Effector memory CD4-positive, alpha-beta T cell (primary cell): ENCODE data around the gene RASSF10.

Source experiments
- DNase-seq, 3 donors: peaks; one replicate each; pipeline ENCODE4 v3.0.0-alpha.2; 2020
- H3K27ac ChIP-seq: 2 replicates; pipeline ENCODE4 v1.7.0; 2013; ENCODE audit warnings: mild to moderate bottlenecking, low read length, moderate library complexity; ENCODE audit not compliant: insufficient read depth, poor library complexity, severe bottlenecking
- H3K27me3 ChIP-seq: replicated peaks from 2 replicates; pipeline ENCODE4 v1.7.0; 2013; ENCODE audit warnings: mild to moderate bottlenecking, low read length; ENCODE audit not compliant: insufficient read depth, control insufficient read depth, poor library complexity, severe bottlenecking
- H3K36me3 ChIP-seq: 2 replicates; pipeline ENCODE4 v1.7.0; 2013; ENCODE audit warnings: mild to moderate bottlenecking, low read length, moderate library complexity; ENCODE audit not compliant: control insufficient read depth, insufficient read depth
- H3K4me1 ChIP-seq: 2 replicates; pipeline ENCODE4 v1.7.0; 2013; ENCODE audit warnings: low read length, mild to moderate bottlenecking; ENCODE audit not compliant: control insufficient read depth, insufficient read depth, poor library complexity, severe bottlenecking
- H3K4me3 ChIP-seq: 2 replicates; pipeline ENCODE4 v1.7.0; 2013; ENCODE audit warnings: low read length, low read depth, mild to moderate bottlenecking; ENCODE audit not compliant: insufficient read depth, poor library complexity, severe bottlenecking
- H3K9me3 ChIP-seq: 2 replicates; pipeline ENCODE4 v1.7.0; 2013; ENCODE audit warnings: mild to moderate bottlenecking, low read length, moderate library complexity; ENCODE audit not compliant: control insufficient read depth

The RASSF10 gene

GRCh38 chr11:12973528-12974181, 35.5 kb upstream of the RASSF10 start:
- Histone ChIP-seq H3K4me1 (no peaks in the 10 kb centered on the region), H3K36me3 (no peaks in the 10 kb centered on the region), H3K27me3 (peaks cover 4% of the 10 kb centered on the region), H3K4me3 (no peak overlapping the region), H3K9me3 (no peaks in the 10 kb centered on the region), H3K27ac (no peak overlapping the region)
- no peak for DNase-seq

- DNase-seq: no peak
- H3K27me3 ChIP-seq: peaks cover 4% of the 10 kb centered on the region
- H3K27ac ChIP-seq: no peak overlapping the region
- H3K4me1 ChIP-seq: no peaks in the 10 kb centered on the region
- H3K36me3 ChIP-seq: no peaks in the 10 kb centered on the region
- no peak overlapping the region for H3K4me3 ChIP-seq
- no peaks in the 10 kb centered on the region for H3K9me3 ChIP-seq
These were observed 33.9 kb upstream of the RASSF10 start for GRCh38 chr11:12975195-12975594.

- Histone ChIP-seq H3K27me3 (no peaks in the 10 kb centered on the region), H3K36me3 (no peaks in the 10 kb centered on the region), H3K4me3 (no peak overlapping the region), H3K27ac (no peak overlapping the region), H3K4me1 (no peaks in the 10 kb centered on the region), H3K9me3 (no peaks in the 10 kb centered on the region)
- DNase-seq: no peak
These were observed 29.0 kb upstream of the RASSF10 start for GRCh38 chr11:12979928-12980689.

- Histone ChIP-seq H3K4me1 (no peaks in the 10 kb centered on the region), H3K27ac (no peak overlapping the region), H3K4me3 (no peak overlapping the region), H3K27me3 (no peaks in the 10 kb centered on the region), H3K9me3 (no peaks in the 10 kb centered on the region), H3K36me3 (no peaks in the 10 kb centered on the region)
- no peak for DNase-seq
These were observed 27.2 kb upstream of the RASSF10 start for GRCh38 chr11:12981676-12982522.

- DNase-seq: no peak
- H3K4me3 ChIP-seq: no peak overlapping the region
These were observed 25.8 kb upstream of the RASSF10 start for GRCh38 chr11:12983336-12983735.

GRCh38 chr11:12986194-12986898, 22.8 kb upstream of the RASSF10 start:
- Histone ChIP-seq H3K4me1 (no peaks in the 10 kb centered on the region), H3K27me3 (no peaks in the 10 kb centered on the region), H3K36me3 (no peaks in the 10 kb centered on the region), H3K27ac (no peak overlapping the region), H3K9me3 (no peaks in the 10 kb centered on the region), H3K4me3 (no peak overlapping the region)
- DNase-seq: no peak

More at GRCh38 chr11:12983336-12983735, 25.8 kb upstream of the RASSF10 start:
- H3K36me3 ChIP-seq: no peaks in the 10 kb centered on the region
- no peaks in the 10 kb centered on the region for H3K4me1 ChIP-seq
- no peak overlapping the region for H3K27ac ChIP-seq
- H3K27me3 ChIP-seq: no peaks in the 10 kb centered on the region
- H3K9me3 ChIP-seq: no peaks in the 10 kb centered on the region

GRCh38 chr11:12989428-12990161, 19.5 kb upstream of the RASSF10 start:
- H3K27me3 ChIP-seq: no peaks in the 10 kb centered on the region
- H3K4me3 ChIP-seq: no peak overlapping the region
- no peak for DNase-seq
- no peak overlapping the region for H3K27ac ChIP-seq
- no peaks in the 10 kb centered on the region for H3K4me1 ChIP-seq
- H3K9me3 ChIP-seq: no peaks in the 10 kb centered on the region
- no peaks in the 10 kb centered on the region for H3K36me3 ChIP-seq

- Histone ChIP-seq H3K27me3 (no peaks in the 10 kb centered on the region), H3K27ac (no peak overlapping the region), H3K4me3 (no peak overlapping the region), H3K4me1 (no peaks in the 10 kb centered on the region), H3K36me3 (no peaks in the 10 kb centered on the region), H3K9me3 (no peaks in the 10 kb centered on the region)
- no peak for DNase-seq
These were observed 19.0 kb upstream of the RASSF10 start for GRCh38 chr11:12990162-12990480.

GRCh38 chr11:12991426-12991825, 17.7 kb upstream of the RASSF10 start:
- H3K9me3 ChIP-seq: no peaks in the 10 kb centered on the region
- no peak for DNase-seq
- no peaks in the 10 kb centered on the region for H3K4me1 ChIP-seq
- no peaks in the 10 kb centered on the region for H3K36me3 ChIP-seq
- H3K4me3 ChIP-seq: no peak overlapping the region
- no peak overlapping the region for H3K27ac ChIP-seq
- H3K27me3 ChIP-seq: no peaks in the 10 kb centered on the region
